ENCODE results near the gene CAMTA2. TPM values are rescaled to one million over a fixed set of nuclear protein-coding genes. Genes with fewer than 3 reads are reported as not detected.
A peak's percentile ranks its signal among the peaks of the same experiment; 100 is the strongest.

CAMTA2 gene
- total RNA-seq, 4 donors from 2014 or later, result 35.9 to 71.8 (median 51.8) TPM

DNA sequence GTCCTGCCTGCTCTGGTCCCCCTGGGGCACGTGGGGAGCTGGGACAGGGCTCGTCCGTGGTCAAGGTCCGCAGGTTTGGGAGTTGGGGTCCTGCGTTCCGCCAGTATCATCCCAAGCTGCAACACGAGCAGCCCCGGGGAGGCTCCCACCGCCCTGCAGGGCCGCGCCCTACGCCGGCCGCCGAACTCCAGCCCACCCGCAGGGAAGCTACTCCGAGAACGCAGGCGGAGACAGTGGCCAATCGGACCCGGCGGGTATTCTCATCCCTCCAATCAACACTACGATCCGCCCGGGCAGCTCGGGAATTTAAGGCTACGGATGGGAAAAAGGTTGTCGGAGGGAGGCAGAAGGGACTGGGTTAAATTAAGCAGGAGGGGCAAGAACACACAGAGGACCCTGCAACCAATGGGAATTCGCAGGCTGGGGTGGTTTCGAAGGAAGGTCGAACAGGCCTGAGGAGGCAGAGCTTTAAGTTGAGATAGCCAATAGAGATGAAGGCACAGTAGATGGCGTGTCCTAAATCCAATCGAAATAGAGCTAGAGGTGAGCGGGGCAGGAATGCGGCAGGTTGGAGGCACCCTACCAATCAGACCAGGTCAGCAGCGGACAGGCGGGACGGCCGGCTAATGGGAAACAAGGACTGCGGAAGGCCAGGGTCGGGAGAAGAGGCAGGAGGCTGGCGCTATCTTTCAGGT lies 20.5 kb downstream of the CAMTA2 start:
- peak; percentile 98 for DNase-seq
- 0% methylated on average over 10 to 40 of the region's 42 CpGs for WGBS, 2 donors (ENCODE audit: low coverage in 1 of 2)
- Histone ChIP-seq H3K36me3 (peaks cover 0 to 16% (median 3%) of the 10 kb centered on the region in 4 donors), H3K4me3 (peak overlapping the region; percentile 52 to 82 (median 62)), H3K9me3 (no peaks in the 10 kb centered on the region), H3K27ac (peak overlapping the region; percentile 91 to 98 (median 96)), H3K4me1 (peaks cover 14 to 33% (median 26%) of the 10 kb centered on the region in 4 donors), H3K27me3 (no peaks in the 10 kb centered on the region)
- intact Hi-C loops (cut with DNase I; ENCODE audit: low total_unique reads), result no loop called here
- in situ Hi-C loops (cut with MboI; ENCODE audit: low pct_ligation_motif_present in 1 of 4, low pct_unique_long_range_greater_than_20kb in 1 of 4, low sequenced_read_pairs in 3 of 4), result no loop called here
- TF ChIP-seq EP300 (IDR thresholded peaks at IDR 0.05; ENCODE audit: low read depth), result no peak
- TF ChIP-seq, protein P1, sequence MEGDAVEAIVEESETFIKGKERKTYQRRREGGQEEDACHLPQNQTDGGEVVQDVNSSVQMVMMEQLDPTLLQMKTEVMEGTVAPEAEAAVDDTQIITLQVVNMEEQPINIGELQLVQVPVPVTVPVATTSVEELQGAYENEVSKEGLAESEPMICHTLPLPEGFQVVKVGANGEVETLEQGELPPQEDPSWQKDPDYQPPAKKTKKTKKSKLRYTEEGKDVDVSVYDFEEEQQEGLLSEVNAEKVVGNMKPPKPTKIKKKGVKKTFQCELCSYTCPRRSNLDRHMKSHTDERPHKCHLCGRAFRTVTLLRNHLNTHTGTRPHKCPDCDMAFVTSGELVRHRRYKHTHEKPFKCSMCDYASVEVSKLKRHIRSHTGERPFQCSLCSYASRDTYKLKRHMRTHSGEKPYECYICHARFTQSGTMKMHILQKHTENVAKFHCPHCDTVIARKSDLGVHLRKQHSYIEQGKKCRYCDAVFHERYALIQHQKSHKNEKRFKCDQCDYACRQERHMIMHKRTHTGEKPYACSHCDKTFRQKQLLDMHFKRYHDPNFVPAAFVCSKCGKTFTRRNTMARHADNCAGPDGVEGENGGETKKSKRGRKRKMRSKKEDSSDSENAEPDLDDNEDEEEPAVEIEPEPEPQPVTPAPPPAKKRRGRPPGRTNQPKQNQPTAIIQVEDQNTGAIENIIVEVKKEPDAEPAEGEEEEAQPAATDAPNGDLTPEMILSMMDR (IDR thresholded peaks at IDR 0.05), result no peak
- peak; percentile 25 to 56 (median 44) for TF ChIP-seq POLR2AphosphoS5 (IDR thresholded peaks at IDR 0.05)
- TF ChIP-seq POLR2A (IDR thresholded peaks at IDR 0.05), result peak; percentile 32

DNA sequence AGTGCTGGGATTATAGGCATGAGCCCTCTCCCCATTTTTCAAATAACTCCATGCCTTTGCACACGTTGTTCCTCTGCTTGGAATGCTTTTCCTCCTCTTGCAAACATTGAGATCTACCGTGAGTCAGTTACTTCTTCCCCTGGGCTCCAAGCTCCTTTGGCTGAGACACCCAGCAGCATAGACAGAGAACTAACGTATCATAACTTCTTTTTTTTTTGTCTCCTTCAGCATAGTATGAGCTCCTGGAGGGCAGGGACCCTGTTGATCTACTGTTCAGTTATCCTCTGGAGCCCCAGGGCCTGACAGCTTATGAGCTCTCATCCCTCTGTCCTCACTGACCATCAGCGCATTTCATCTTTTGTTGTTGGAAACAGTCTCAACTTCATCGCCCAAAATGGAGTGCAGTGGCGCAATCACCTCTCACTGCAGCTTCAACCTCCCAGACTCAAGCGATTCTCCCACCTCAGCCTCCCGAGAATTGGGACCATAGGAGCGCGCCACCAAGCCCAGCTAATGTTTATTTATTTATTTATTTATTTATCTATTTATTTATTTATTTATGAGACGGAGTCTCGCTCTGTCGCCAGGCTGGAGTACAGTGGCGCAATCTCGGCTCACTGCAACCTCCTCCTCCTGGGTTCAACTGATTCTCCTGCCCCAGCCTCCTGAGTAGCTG lies 22.0 kb downstream of the CAMTA2 start:
- 97% methylated on average over 12 to 15 of the region's 15 CpGs for WGBS, 2 donors (ENCODE audit: low coverage in 1 of 2)
- no peaks in the 10 kb centered on the region for H3K9me3 ChIP-seq
- in situ Hi-C loops (cut with MboI; ENCODE audit: low pct_ligation_motif_present in 1 of 4, low pct_unique_long_range_greater_than_20kb in 1 of 4, low sequenced_read_pairs in 3 of 4) (no loop called here), intact Hi-C loops (cut with DNase I; ENCODE audit: low total_unique reads) (no loop called here)
- peaks cover 14 to 33% (median 26%) of the 10 kb centered on the region in 4 donors for H3K4me1 ChIP-seq
- H3K27me3 ChIP-seq, result no peaks in the 10 kb centered on the region
- H3K27ac ChIP-seq, result peak overlapping the region; percentile 91 to 98 (median 96)
- peaks cover 0 to 9% (median 3%) of the 10 kb centered on the region in 4 donors for H3K36me3 ChIP-seq
- no peak overlapping the region for H3K4me3 ChIP-seq
- no peak for DNase-seq
- TF ChIP-seq, protein P1 (IDR thresholded peaks at IDR 0.05), result no peak
- TF ChIP-seq POLR2A (IDR thresholded peaks at IDR 0.05), result no peak

DNA sequence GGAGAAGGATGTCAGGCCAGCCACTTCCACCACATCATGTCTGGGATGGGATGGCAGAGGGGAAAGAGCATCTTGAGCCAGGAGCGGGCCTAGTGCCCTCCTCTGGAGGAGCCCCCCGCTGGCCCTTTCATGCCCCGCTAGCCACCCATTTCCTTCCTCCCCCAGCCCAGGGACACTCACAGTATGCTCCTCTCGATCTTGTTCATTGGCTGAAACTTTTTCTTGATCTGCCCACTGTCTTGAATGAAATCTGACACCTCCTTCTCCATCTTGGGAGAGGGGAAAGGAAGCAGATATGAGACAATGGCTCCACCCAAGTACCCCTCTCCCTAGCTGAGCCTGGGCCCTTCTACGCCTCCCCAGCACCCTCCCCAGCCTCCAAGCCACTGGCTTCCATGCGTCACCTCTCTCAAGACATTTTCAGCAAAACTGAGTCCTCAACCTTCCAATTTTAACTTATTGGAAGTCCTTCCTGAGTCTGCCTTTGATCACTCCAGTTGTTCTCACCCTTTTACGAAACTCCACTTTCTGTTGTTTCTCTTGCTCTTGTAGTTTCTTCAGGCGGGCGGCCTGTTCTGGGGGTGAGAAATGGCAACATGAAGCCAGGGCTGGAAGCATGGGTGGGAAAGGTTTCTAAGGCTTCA lies 27.1 kb downstream of the CAMTA2 start:
- no peak for DNase-seq
- WGBS, 2 donors (ENCODE audit: low coverage in 1 of 2), result 92 to 96% methylated on average over 4 to 9 of the region's 9 CpGs

More for the DNA sequence above, 27.1 kb downstream of the CAMTA2 start:
- in situ Hi-C loops (cut with MboI; ENCODE audit: low pct_ligation_motif_present in 1 of 4, low pct_unique_long_range_greater_than_20kb in 1 of 4, low sequenced_read_pairs in 3 of 4) (no loop called here), intact Hi-C loops (cut with DNase I; ENCODE audit: low total_unique reads) (no loop called here)
- TF ChIP-seq POLR2AphosphoS5 (IDR thresholded peaks at IDR 0.05) (no peak), EP300 (IDR thresholded peaks at IDR 0.05; ENCODE audit: low read depth) (no peak), POLR2A (IDR thresholded peaks at IDR 0.05) (no peak)
- TF ChIP-seq, protein P1 (IDR thresholded peaks at IDR 0.05), result no peak
- H3K27ac ChIP-seq, result no peak overlapping the region
- peaks cover 0 to 10% (median 3%) of the 10 kb centered on the region in 4 donors for H3K4me1 ChIP-seq
- peaks cover 0 to 7% (median 3%) of the 10 kb centered on the region in 4 donors for H3K36me3 ChIP-seq
- H3K9me3 ChIP-seq, result no peaks in the 10 kb centered on the region
- no peaks in the 10 kb centered on the region for H3K27me3 ChIP-seq
- no peak overlapping the region for H3K4me3 ChIP-seq
